Naive thymus-derived CD4-positive, alpha-beta T cell (primary cell): Measurements from ENCODE around the gene LAMA3. TPM values are rescaled to one million over a fixed set of nuclear protein-coding genes. Genes with fewer than 3 reads are reported as not detected.
A peak's percentile ranks its signal among the peaks of the same experiment; 100 is the strongest.

Experiments used
- ATAC-seq: fragments of 150-1000 bp; cut with Tn5 transposase; 2 replicates; pipeline ENCODE4 v1.10.0; 2021; ENCODE audit warnings: mild to moderate bottlenecking, moderate library complexity
- CTCF ChIA-PET: fragments of 350-600 bp; sonication (Branson Sonifier 250); formaldehyde crosslinking; loops from one replicate; lab custom pipeline; 2021; ENCODE audit warnings: antibody characterized with exemption; lab: Charles Lee
- POLR2A ChIA-PET: fragments of 350-600 bp; sonication (Branson Sonifier 250); formaldehyde crosslinking; loops from one replicate; lab custom pipeline; 2021; ENCODE audit warnings: antibody characterized with exemption, inconsistent platforms; lab: Charles Lee
- DNase-seq, 9 donors: peaks; one replicate each; pipeline versions ENCODE4 v3.0.0 to v3.0.0-alpha.2; 2020 to 2022; ENCODE audit warnings: mixed read lengths in 1 of 9
- H3K27ac ChIP-seq: one replicate; pipeline ENCODE4 v1.7.0; 2013; ENCODE audit warnings: mild to moderate bottlenecking, low read depth, low read length, moderate library complexity
- H3K27me3 ChIP-seq, 2 donors: one replicate each; pipeline ENCODE4 v1.7.0; 2013; ENCODE audit warnings: low read length in 2 of 2, mild to moderate bottlenecking in 2 of 2, moderate library complexity in 2 of 2; ENCODE audit not compliant: control insufficient read depth in 2 of 2, insufficient read depth in 2 of 2
- H3K36me3 ChIP-seq, 3 experiments: 1 replicate in 2 of 3; 2 replicates in 1 of 3; pipeline ENCODE4 v1.7.0; 2013; ENCODE audit warnings: low read length in 3 of 3, mild to moderate bottlenecking in 3 of 3, moderate library complexity in 1 of 3; ENCODE audit not compliant: insufficient read depth in 3 of 3, control insufficient read depth in 2 of 3
- H3K4me1 ChIP-seq, 2 donors: one replicate each; pipeline ENCODE4 v1.7.0; 2013; ENCODE audit warnings: low read length in 2 of 2, mild to moderate bottlenecking in 2 of 2, moderate library complexity in 1 of 2; ENCODE audit not compliant: control insufficient read depth in 2 of 2, insufficient read depth in 2 of 2
- H3K4me3 ChIP-seq: 2 replicates; pipeline ENCODE4 v1.7.0; 2013; ENCODE audit warnings: mild to moderate bottlenecking, low read length
- H3K9me3 ChIP-seq, 3 experiments: 1 replicate in 2 of 3; 2 replicates in 1 of 3; pipeline ENCODE4 v1.7.0; 2013; ENCODE audit warnings: low read length in 3 of 3; ENCODE audit not compliant: control insufficient read depth in 2 of 3
- H3K27ac Mint-ChIP-seq, 9 donors: one replicate each; pipeline ENCODE4 v1.8.0; 2020 to 2022; ENCODE audit warnings: mixed read lengths in 9 of 9, mild to moderate bottlenecking in 8 of 9, moderate library complexity in 5 of 9, inconsistent platforms in 2 of 9
- H3K27me3 Mint-ChIP-seq, 5 donors: one replicate each; pipeline ENCODE4 v1.8.0; 2021 to 2022; ENCODE audit warnings: mixed read lengths in 5 of 5, mild to moderate bottlenecking in 1 of 5
- H3K36me3 Mint-ChIP-seq, 5 donors: one replicate each; pipeline ENCODE4 v1.8.0; 2020 to 2022; ENCODE audit warnings: mixed read lengths in 5 of 5, mild to moderate bottlenecking in 3 of 5, inconsistent platforms in 1 of 5
- H3K4me1 Mint-ChIP-seq, 7 donors: one replicate each; pipeline ENCODE4 v1.8.0; 2020 to 2022; ENCODE audit warnings: mixed read lengths in 7 of 7, mild to moderate bottlenecking in 3 of 7, inconsistent platforms in 1 of 7
- H3K4me3 Mint-ChIP-seq, 10 donors: one replicate each; pipeline ENCODE4 v1.8.0; 2020 to 2022; ENCODE audit warnings: mild to moderate bottlenecking in 10 of 10, mixed read lengths in 10 of 10, moderate library complexity in 6 of 10, inconsistent platforms in 2 of 10
- H3K9me3 Mint-ChIP-seq, 11 donors: one replicate each; pipeline ENCODE4 v1.8.0; 2020 to 2022; ENCODE audit warnings: mixed read lengths in 11 of 11, mild to moderate bottlenecking in 4 of 11, inconsistent platforms in 1 of 11, moderate library complexity in 1 of 11
- intact Hi-C, 2 donors: fragments of 100-400 bp; cut with micrococcal nuclease; formaldehyde crosslinking; loops; one replicate each; pipeline ENCODE4 v1.15.1; 2023
- polyA plus RNA-seq, 2 donors: library from polyadenylated mRNA; unstranded; fragments of 300-500 nt; fragmentation: Illumina TruSeq; gene quantifications; one replicate each; pipeline ENCODE4 v1.2.3, GENCODE V29; 2021
- total RNA-seq, 6 experiments: library from RNA in 5 of 6; stranded (reverse) in 5 of 6; gene quantifications; 1 replicate in 5 of 6; 2 replicates in 1 of 6; pipeline ENCODE4 v1.2.3 and lab custom pipeline; 2021 to 2026

LAMA3 gene
- total and polyA plus RNA-seq, 7 experiments from 2014 or later, result 0.22 TPM; not detected in 6

DNA sequence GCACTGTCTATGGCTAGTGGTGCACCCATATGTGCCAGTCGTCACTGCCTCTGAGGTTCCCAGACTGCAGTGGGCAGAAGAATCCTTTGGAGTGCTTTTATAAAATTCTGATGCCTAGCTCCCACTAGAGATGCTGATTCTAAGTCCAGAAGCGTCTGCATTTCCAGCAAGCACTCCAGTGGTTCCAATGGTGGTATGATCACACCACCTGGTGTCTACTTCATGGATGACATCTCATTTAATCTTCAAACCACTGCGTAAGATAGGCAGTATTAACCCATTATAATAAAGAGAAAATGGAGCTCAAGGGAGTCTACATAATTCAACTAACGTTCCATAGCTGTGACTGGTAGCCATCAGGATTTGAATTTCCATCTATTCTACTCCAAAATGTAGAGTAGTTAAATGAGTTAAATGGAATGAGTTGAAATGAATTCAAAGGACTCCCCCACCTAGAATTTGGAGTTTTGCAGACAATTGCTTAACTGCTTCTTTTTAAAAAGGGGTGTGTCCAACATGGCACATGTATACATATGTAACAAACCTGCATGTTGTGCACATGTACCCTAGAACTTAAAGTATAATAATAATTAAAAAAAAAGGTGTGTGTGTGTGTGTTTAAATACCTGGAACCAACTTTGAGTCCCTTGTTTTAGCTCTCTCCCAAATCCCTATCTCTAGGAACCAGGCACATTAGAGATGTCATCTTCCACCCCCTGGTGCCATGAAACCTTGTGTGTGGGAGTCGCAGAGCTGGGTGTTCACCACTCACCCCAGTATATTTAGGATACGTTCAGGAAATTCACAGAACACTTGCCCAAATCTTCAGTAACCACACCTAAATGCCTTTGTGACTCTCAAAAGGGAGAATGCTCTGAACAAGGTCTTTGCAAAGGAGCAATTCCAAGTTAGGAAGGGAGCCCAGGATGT, 14.1 kb downstream of the LAMA3 start:
- Histone ChIP-seq H3K9me3 (no peaks in the 10 kb centered on the region), H3K27me3 (no peaks in the 10 kb centered on the region), H3K36me3 (no peaks in the 10 kb centered on the region), H3K4me1 (no peaks in the 10 kb centered on the region), H3K4me3 (no peak overlapping the region), H3K27ac (no peak overlapping the region)
- peaks cover 0 to 17% (median 4%) of the 10 kb centered on the region in 11 donors for H3K9me3 Mint-ChIP-seq
- no peak overlapping the region for H3K27ac Mint-ChIP-seq
- intact Hi-C loops, result loop anchor here (1.0 to 5.0 kb wide), 8 partner anchors 81 to 571 kb away; no protein-coding TSS in a partner anchor
- POLR2A ChIA-PET, result interaction anchor here (0.9 kb wide), 1 partner anchor 222 kb away, joined by 3 read pairs; no protein-coding TSS in a partner anchor
- peak; percentile 77 for ATAC-seq
- DNase-seq, result peak in 7 of 9 donors; percentile 18 to 62 (median 47)
- CTCF ChIA-PET, result interaction anchor here (0.5 to 5.4 kb wide), 19 partner anchors 9 to 417 kb away, joined by 3 to 41 read pairs (median 4); no protein-coding TSS in a partner anchor
- H3K27me3 Mint-ChIP-seq, result peaks cover 8 to 65% (median 21%) of the 10 kb centered on the region in 5 donors
- H3K36me3 Mint-ChIP-seq, result peaks cover 0 to 4% (median 4%) of the 10 kb centered on the region in 5 donors
- no peak overlapping the region for H3K4me3 Mint-ChIP-seq
- H3K4me1 Mint-ChIP-seq, result no peaks in the 10 kb centered on the region

DNA sequence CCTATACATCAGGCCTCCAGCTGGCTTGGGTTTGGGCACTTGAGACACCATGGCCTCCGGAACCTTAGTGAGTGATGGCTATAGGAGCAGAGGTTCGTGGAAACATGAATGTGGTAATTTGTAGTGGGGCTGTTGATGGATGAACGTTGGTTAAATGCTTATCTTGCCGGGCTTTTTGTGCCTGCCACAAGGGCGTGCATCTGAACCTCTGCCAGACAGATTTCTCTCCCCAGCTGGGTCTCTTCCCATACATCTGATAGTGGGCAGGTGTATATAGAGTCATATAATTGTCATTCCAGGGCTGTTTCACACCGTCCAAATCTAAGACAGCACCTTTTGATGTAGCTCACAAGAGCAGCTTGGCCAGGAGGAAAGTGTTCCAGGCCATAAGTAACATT, 14.7 kb downstream of the LAMA3 start:
- ATAC-seq (no peak), DNase-seq (no peak)
- POLR2A ChIA-PET, result interaction anchor here (0.5 to 0.9 kb wide), 3 partner anchors 11 to 221 kb away, joined by 3 read pairs; no protein-coding TSS in a partner anchor

DNA sequence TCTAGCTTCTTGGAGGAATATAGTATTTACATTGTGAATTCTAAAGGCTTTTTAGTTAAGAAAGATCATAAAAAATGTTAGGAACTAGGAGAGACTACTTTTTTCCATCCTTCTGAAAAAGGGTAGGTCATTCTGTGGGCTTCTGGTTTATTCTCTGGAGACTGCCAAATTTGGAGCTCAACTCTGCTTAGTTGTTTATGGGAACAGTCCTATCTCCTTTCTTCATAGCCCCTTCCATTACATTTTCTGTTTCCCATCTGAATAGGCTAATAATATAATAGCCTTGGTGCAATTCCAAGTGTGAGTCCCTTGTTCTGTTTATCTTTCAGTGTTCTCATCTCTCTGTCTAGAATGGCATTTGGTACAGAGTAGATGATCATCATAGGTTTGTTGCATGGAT, 15.6 kb downstream of the LAMA3 start:
- peaks cover 8 to 59% (median 27%) of the 10 kb centered on the region in 5 donors for H3K27me3 Mint-ChIP-seq
- CTCF ChIA-PET, result interaction anchor here (1.3 to 5.4 kb wide), 5 partner anchors 9 to 189 kb away, joined by 3 to 41 read pairs (median 3); no protein-coding TSS in a partner anchor
- H3K4me1 Mint-ChIP-seq, result no peaks in the 10 kb centered on the region
- no peaks in the 10 kb centered on the region for H3K36me3 ChIP-seq
- peaks cover 0 to 4% (median 4%) of the 10 kb centered on the region in 5 donors for H3K36me3 Mint-ChIP-seq
- no peak overlapping the region for H3K4me3 Mint-ChIP-seq
- H3K9me3 ChIP-seq, result no peaks in the 10 kb centered on the region
- H3K4me1 ChIP-seq, result no peaks in the 10 kb centered on the region
- no peak overlapping the region for H3K4me3 ChIP-seq
- DNase-seq, result no peak
- POLR2A ChIA-PET, result interaction anchor here (0.5 kb wide), 1 partner anchor 11 kb away, joined by 3 read pairs; no protein-coding TSS in a partner anchor
- ATAC-seq, result no peak
- H3K27ac ChIP-seq, result no peak overlapping the region
- peaks cover 0 to 17% (median 5%) of the 10 kb centered on the region in 11 donors for H3K9me3 Mint-ChIP-seq
- intact Hi-C loops, result loop anchor here (5.0 kb wide), 3 partner anchors 107 to 573 kb away; no protein-coding TSS in a partner anchor
- H3K27me3 ChIP-seq, result no peaks in the 10 kb centered on the region
- no peak overlapping the region for H3K27ac Mint-ChIP-seq

More for the DNA sequence above, 14.7 kb downstream of the LAMA3 start:
- Mint-ChIP-seq H3K36me3 (peaks cover 0 to 4% (median 4%) of the 10 kb centered on the region in 5 donors), H3K27ac (no peak overlapping the region), H3K9me3 (peaks cover 0 to 17% (median 4%) of the 10 kb centered on the region in 11 donors), H3K4me3 (no peak overlapping the region), H3K4me1 (no peaks in the 10 kb centered on the region), H3K27me3 (peaks cover 8 to 60% (median 21%) of the 10 kb centered on the region in 5 donors)
- Histone ChIP-seq H3K27me3 (no peaks in the 10 kb centered on the region), H3K36me3 (no peaks in the 10 kb centered on the region), H3K4me1 (no peaks in the 10 kb centered on the region), H3K27ac (no peak overlapping the region), H3K4me3 (no peak overlapping the region), H3K9me3 (no peaks in the 10 kb centered on the region)
- intact Hi-C loops, result loop anchor here (1.0 to 5.0 kb wide), 8 partner anchors 82 to 572 kb away; no protein-coding TSS in a partner anchor
- CTCF ChIA-PET, result interaction anchor here (0.5 to 5.4 kb wide), 11 partner anchors 10 to 417 kb away, joined by 3 to 41 read pairs (median 4); no protein-coding TSS in a partner anchor

DNA sequence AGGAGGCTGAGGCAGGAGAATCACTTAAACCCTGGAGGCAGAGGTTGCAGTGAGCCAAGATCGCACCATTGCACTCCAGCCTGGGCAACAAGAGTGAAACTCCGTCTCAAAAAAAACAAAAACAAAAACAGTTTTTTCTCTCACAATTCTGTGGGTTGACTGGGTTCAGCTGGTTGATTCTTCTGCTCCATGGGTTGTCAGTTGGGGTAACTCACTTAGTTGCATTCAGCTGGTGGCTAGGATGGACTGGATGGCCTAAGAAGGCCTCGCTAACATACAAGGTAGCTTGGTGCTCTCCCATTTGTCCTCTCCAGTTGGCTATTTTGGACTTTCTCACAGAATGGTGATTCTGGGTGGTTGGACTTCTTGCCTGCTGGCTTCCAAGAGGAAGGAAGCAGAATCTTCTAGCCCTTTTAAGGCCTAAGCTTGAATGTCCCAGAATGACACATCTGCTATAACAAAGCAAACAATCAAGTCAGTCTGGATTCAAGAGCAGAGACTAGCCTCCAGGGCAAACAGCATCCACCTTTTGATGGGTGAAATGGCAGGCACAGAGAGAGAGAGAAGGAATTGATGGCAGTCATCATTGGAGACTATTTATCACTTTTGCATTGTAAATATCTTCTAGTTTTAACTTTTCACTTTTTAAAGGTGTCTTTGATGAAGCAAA, 17.9 kb downstream of the LAMA3 start:
- Mint-ChIP-seq H3K9me3 (peaks cover 0 to 17% (median 5%) of the 10 kb centered on the region in 11 donors), H3K36me3 (peaks cover 0 to 4% (median 4%) of the 10 kb centered on the region in 5 donors), H3K4me1 (peaks cover 0 to 6% (median 3%) of the 10 kb centered on the region in 7 donors), H3K27me3 (peaks cover 8 to 46% (median 20%) of the 10 kb centered on the region in 5 donors), H3K4me3 (no peak overlapping the region), H3K27ac (no peak overlapping the region)
- no peak for ATAC-seq
- ChIA-PET CTCF (no interaction called here), POLR2A (no interaction called here)
- H3K4me3 ChIP-seq, result no peak overlapping the region
- no peak overlapping the region for H3K27ac ChIP-seq
- H3K27me3 ChIP-seq, result no peaks in the 10 kb centered on the region
- H3K36me3 ChIP-seq, result no peaks in the 10 kb centered on the region
- intact Hi-C loops, result no loop called here
- H3K4me1 ChIP-seq, result no peaks in the 10 kb centered on the region
- H3K9me3 ChIP-seq, result no peaks in the 10 kb centered on the region
- DNase-seq, result no peak

DNA sequence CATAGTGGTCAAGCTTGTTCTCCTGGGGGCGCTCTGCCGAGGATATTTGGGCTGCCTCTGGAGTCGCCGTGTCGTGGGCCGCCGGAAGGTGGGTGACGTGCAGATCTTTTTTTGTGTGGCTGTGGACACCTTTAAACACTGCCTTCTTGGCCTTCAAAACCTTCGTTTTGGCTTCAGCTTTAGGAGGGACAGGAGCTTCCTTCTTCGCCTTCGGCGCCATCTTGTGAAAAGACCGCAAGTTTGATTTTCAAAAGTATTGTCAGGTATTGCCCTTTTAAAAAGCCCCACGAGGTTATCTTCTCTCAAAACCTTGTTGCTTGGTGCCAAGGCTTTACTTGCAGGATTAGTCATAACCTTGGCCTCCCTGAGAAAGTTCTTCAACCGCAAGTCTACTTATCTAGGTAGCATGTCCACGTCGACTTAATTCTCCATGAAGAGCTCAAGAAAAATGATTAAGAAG, 20.8 kb downstream of the LAMA3 start:
- H3K27me3 Mint-ChIP-seq, result peaks cover 0 to 30% (median 6%) of the 10 kb centered on the region in 5 donors
- no peak overlapping the region for H3K4me3 Mint-ChIP-seq
- H3K9me3 Mint-ChIP-seq, result peaks cover 0 to 17% (median 7%) of the 10 kb centered on the region in 11 donors
- no peak overlapping the region for H3K27ac Mint-ChIP-seq
- Histone ChIP-seq H3K27me3 (no peaks in the 10 kb centered on the region), H3K4me1 (peaks cover 6 to 12% of the 10 kb centered on the region in 2 donors), H3K36me3 (no peaks in the 10 kb centered on the region), H3K4me3 (no peak overlapping the region), H3K9me3 (no peaks in the 10 kb centered on the region), H3K27ac (no peak overlapping the region)
- DNase-seq (no peak), ATAC-seq (no peak)
- ChIA-PET POLR2A (interaction anchor here (0.5 kb wide), 1 partner anchor 215 kb away, joined by 3 read pairs; no protein-coding TSS in a partner anchor), CTCF (no interaction called here)
- peaks cover 0 to 9% (median 4%) of the 10 kb centered on the region in 5 donors for H3K36me3 Mint-ChIP-seq
- intact Hi-C loops, result loop anchor here in 1 of 2 donors (5.0 kb wide), 1 partner anchor 208 kb away; the partner anchor contains the start of gene RMC1
- peaks cover 13 to 24% (median 17%) of the 10 kb centered on the region in 7 donors for H3K4me1 Mint-ChIP-seq
